ENCODE data around the gene ANKH. TPM values are rescaled to one million over a fixed set of nuclear protein-coding genes. Genes with fewer than 3 reads are reported as not detected.

ANKH gene
- total and polyA plus RNA-seq, 4 donors, result 9.3 to 57.1 (median 37.4) TPM

- 98% methylated on average over 2 of the region's 2 CpGs for whole genome bisulfite sequencing
- Histone ChIP-seq H3K36me3 (ENCODE audit: control insufficient read depth in 4 of 4, insufficient read depth in 3 of 4, low read depth in 1 of 4, low read length in 3 of 4) (peaks cover 5 to 16% (median 9%) of the 10 kb centered on the region in 4 donors), H3K4me1 (ENCODE audit: control insufficient read depth in 4 of 4, insufficient read depth in 4 of 4, low read length in 3 of 4) (peaks cover 11 to 33% (median 27%) of the 10 kb centered on the region in 4 donors), H3K27ac (ENCODE audit: low read depth in 1 of 2, low read length in 2 of 2) (peak overlapping the region in 1 of 2 donors; percentile 58), H3K27me3 (ENCODE audit: control insufficient read depth in 4 of 4, insufficient read depth in 4 of 4, low read length in 3 of 4) (no peaks in the 10 kb centered on the region), H3K4me3 (ENCODE audit: low read depth in 1 of 3, low read length in 3 of 3) (no peak overlapping the region), H3K9ac (ENCODE audit: low read depth in 1 of 2, low read length in 2 of 2) (no peak overlapping the region), H3K9me3 (ENCODE audit: control insufficient read depth in 4 of 4, low read length in 3 of 4) (no peaks in the 10 kb centered on the region)
- DNase-seq (ENCODE audit: low spot score), result no peak
- TF ChIP-seq FOXA2 (IDR thresholded peaks at IDR 0.05) (no peak), NR2F2 (IDR thresholded peaks at IDR 0.05) (no peak), TAF1 (conservative IDR thresholded peaks at IDR 0.05) (no peak), HNF4G (IDR thresholded peaks at IDR 0.05) (no peak), HNF4A (conservative IDR thresholded peaks at IDR 0.05) (no peak), REST (IDR thresholded peaks at IDR 0.05) (no peak), MAX (IDR thresholded peaks at IDR 0.05) (no peak), SP1 (IDR thresholded peaks at IDR 0.05) (no peak), JUND (IDR thresholded peaks at IDR 0.05) (no peak), ATF3 (IDR thresholded peaks at IDR 0.05) (no peak), ZBTB33 (IDR thresholded peaks at IDR 0.05) (no peak), FOXA1 (IDR thresholded peaks at IDR 0.05) (no peak), EGR1 (IDR thresholded peaks at IDR 0.05; ENCODE audit: low read depth in 2 of 2) (no peak)
These were observed 172.4 kb downstream of the ANKH start for GRCh38 chr5:14699159-14699558.

GRCh38 chr5:14698495-14698894, 173.1 kb downstream of the ANKH start:
- H3K4me1 ChIP-seq (ENCODE audit: control insufficient read depth in 4 of 4, insufficient read depth in 4 of 4, low read length in 3 of 4), result peaks cover 9 to 32% (median 25%) of the 10 kb centered on the region in 4 donors
- no peaks in the 10 kb centered on the region for H3K27me3 ChIP-seq (ENCODE audit: control insufficient read depth in 4 of 4, insufficient read depth in 4 of 4, low read length in 3 of 4)
- peak overlapping the region in 1 of 2 donors; percentile 58 for H3K27ac ChIP-seq (ENCODE audit: low read depth in 1 of 2, low read length in 2 of 2)
- DNase-seq (ENCODE audit: low spot score), result no peak
- no peak overlapping the region for H3K4me3 ChIP-seq (ENCODE audit: low read depth in 1 of 3, low read length in 3 of 3)
- WGBS, result 24% methylated on average over 1 of the region's 1 CpG
- no peak overlapping the region for H3K9ac ChIP-seq (ENCODE audit: low read depth in 1 of 2, low read length in 2 of 2)
- H3K9me3 ChIP-seq (ENCODE audit: control insufficient read depth in 4 of 4, low read length in 3 of 4), result no peaks in the 10 kb centered on the region
- H3K36me3 ChIP-seq (ENCODE audit: control insufficient read depth in 4 of 4, insufficient read depth in 3 of 4, low read depth in 1 of 4, low read length in 3 of 4), result peaks cover 9 to 17% (median 13%) of the 10 kb centered on the region in 4 donors
- TF ChIP-seq RAD21 (IDR thresholded peaks at IDR 0.05), result peak in 1 of 2 donors; percentile 47
- TF ChIP-seq ZBTB33 (IDR thresholded peaks at IDR 0.05), result no peak
- no peak for TF ChIP-seq GABPA (IDR thresholded peaks at IDR 0.05 in 1 of 2, conservative IDR thresholded peaks at IDR 0.05 in 1 of 2)
- peak; percentile 75 for TF ChIP-seq MAX (IDR thresholded peaks at IDR 0.05)
- TF ChIP-seq HNF4A (conservative IDR thresholded peaks at IDR 0.05), result peak; percentile 89 to 91
- peak; percentile 43 for TF ChIP-seq FOXA2 (IDR thresholded peaks at IDR 0.05)
- TF ChIP-seq CTCF (IDR thresholded peaks at IDR 0.05; ENCODE audit: low read depth, low read length, missing input control), result no peak
- no peak for TF ChIP-seq ATF3 (IDR thresholded peaks at IDR 0.05)
- TF ChIP-seq RXRA (IDR thresholded peaks at IDR 0.05), result peak; percentile 63 to 83
- TF ChIP-seq REST (IDR thresholded peaks at IDR 0.05), result no peak
- TF ChIP-seq NR2F2 (IDR thresholded peaks at IDR 0.05), result peak; percentile 39
- peak; percentile 73 for TF ChIP-seq HNF4G (IDR thresholded peaks at IDR 0.05)
